Gastroesophageal sphincter (tissue), 3 donors: ENCODE data around the gene ZNF367.

ENCODE experiments used
- CTCF ChIP-seq, 4 experiments: fragments of 200-600 bp in 2 of 4; fragments of 450-650 bp in 2 of 4; sonication (generic) in 1 of 4; IDR thresholded peaks; one replicate each; pipeline ENCODE4 v1.5.1; 2017 to 2019; ENCODE audit warnings: antibody characterized with exemption in 4 of 4, mild to moderate bottlenecking in 2 of 4, moderate library complexity in 2 of 4
- EP300 ChIP-seq: sonication (generic); formaldehyde crosslinking; IDR thresholded peaks from one replicate; pipeline ENCODE4 v1.6.1; 2017; ENCODE audit warnings: antibody characterized with exemption, mild to moderate bottlenecking
- POLR2A ChIP-seq, 2 donors: fragments of 450-650 bp; IDR thresholded peaks; one replicate each; pipeline ENCODE4 v1.6.1; 2017; ENCODE audit warnings: antibody characterized with exemption in 2 of 2, mild to moderate bottlenecking in 2 of 2, moderate library complexity in 1 of 2
- POLR2AphosphoS5 ChIP-seq: sonication (generic); formaldehyde crosslinking; IDR thresholded peaks from one replicate; pipeline ENCODE4 v1.6.1; 2017; ENCODE audit warnings: antibody characterized with exemption

GRCh38 chr9:96391021-96391765 is 27.0 kb downstream of the ZNF367 start:
- TF ChIP-seq CTCF (IDR thresholded peaks at IDR 0.05) (no peak), POLR2AphosphoS5 (no peak), POLR2A (IDR thresholded peaks at IDR 0.05) (no peak), EP300 (no peak)
